Naive thymus-derived CD4-positive, alpha-beta T cell (primary cell): ENCODE results near the gene GAS7. TPM values are rescaled to one million over a fixed set of nuclear protein-coding genes. Genes with fewer than 3 reads are reported as not detected.
A peak's percentile ranks its signal among the peaks of the same experiment; 100 is the strongest.

Experiments
- ATAC-seq: fragments of 150-1000 bp; cut with Tn5 transposase; 2 replicates; pipeline ENCODE4 v1.10.0; 2021; ENCODE audit warnings: mild to moderate bottlenecking, moderate library complexity
- CTCF ChIA-PET: fragments of 350-600 bp; sonication (Branson Sonifier 250); formaldehyde crosslinking; loops from one replicate; lab custom pipeline; 2021; ENCODE audit warnings: antibody characterized with exemption; lab: Charles Lee
- POLR2A ChIA-PET: fragments of 350-600 bp; sonication (Branson Sonifier 250); formaldehyde crosslinking; loops from one replicate; lab custom pipeline; 2021; ENCODE audit warnings: antibody characterized with exemption, inconsistent platforms; lab: Charles Lee
- DNase-seq, 9 donors: peaks; one replicate each; pipeline versions ENCODE4 v3.0.0 to v3.0.0-alpha.2; 2020 to 2022; ENCODE audit warnings: mixed read lengths in 1 of 9
- H3K27ac ChIP-seq: one replicate; pipeline ENCODE4 v1.7.0; 2013; ENCODE audit warnings: mild to moderate bottlenecking, low read depth, low read length, moderate library complexity
- H3K27me3 ChIP-seq, 2 donors: one replicate each; pipeline ENCODE4 v1.7.0; 2013; ENCODE audit warnings: low read length in 2 of 2, mild to moderate bottlenecking in 2 of 2, moderate library complexity in 2 of 2; ENCODE audit not compliant: control insufficient read depth in 2 of 2, insufficient read depth in 2 of 2
- H3K36me3 ChIP-seq, 3 experiments: 1 replicate in 2 of 3; 2 replicates in 1 of 3; pipeline ENCODE4 v1.7.0; 2013; ENCODE audit warnings: low read length in 3 of 3, mild to moderate bottlenecking in 3 of 3, moderate library complexity in 1 of 3; ENCODE audit not compliant: insufficient read depth in 3 of 3, control insufficient read depth in 2 of 3
- H3K4me1 ChIP-seq, 2 donors: one replicate each; pipeline ENCODE4 v1.7.0; 2013; ENCODE audit warnings: low read length in 2 of 2, mild to moderate bottlenecking in 2 of 2, moderate library complexity in 1 of 2; ENCODE audit not compliant: control insufficient read depth in 2 of 2, insufficient read depth in 2 of 2
- H3K4me3 ChIP-seq: 2 replicates; pipeline ENCODE4 v1.7.0; 2013; ENCODE audit warnings: mild to moderate bottlenecking, low read length
- H3K9me3 ChIP-seq, 3 experiments: 1 replicate in 2 of 3; 2 replicates in 1 of 3; pipeline ENCODE4 v1.7.0; 2013; ENCODE audit warnings: low read length in 3 of 3; ENCODE audit not compliant: control insufficient read depth in 2 of 3
- H3K27ac Mint-ChIP-seq, 9 donors: one replicate each; pipeline ENCODE4 v1.8.0; 2020 to 2022; ENCODE audit warnings: mixed read lengths in 9 of 9, mild to moderate bottlenecking in 8 of 9, moderate library complexity in 5 of 9, inconsistent platforms in 2 of 9
- H3K27me3 Mint-ChIP-seq, 5 donors: one replicate each; pipeline ENCODE4 v1.8.0; 2021 to 2022; ENCODE audit warnings: mixed read lengths in 5 of 5, mild to moderate bottlenecking in 1 of 5
- H3K36me3 Mint-ChIP-seq, 5 donors: one replicate each; pipeline ENCODE4 v1.8.0; 2020 to 2022; ENCODE audit warnings: mixed read lengths in 5 of 5, mild to moderate bottlenecking in 3 of 5, inconsistent platforms in 1 of 5
- H3K4me1 Mint-ChIP-seq, 7 donors: one replicate each; pipeline ENCODE4 v1.8.0; 2020 to 2022; ENCODE audit warnings: mixed read lengths in 7 of 7, mild to moderate bottlenecking in 3 of 7, inconsistent platforms in 1 of 7
- H3K4me3 Mint-ChIP-seq, 10 donors: one replicate each; pipeline ENCODE4 v1.8.0; 2020 to 2022; ENCODE audit warnings: mild to moderate bottlenecking in 10 of 10, mixed read lengths in 10 of 10, moderate library complexity in 6 of 10, inconsistent platforms in 2 of 10
- H3K9me3 Mint-ChIP-seq, 11 donors: one replicate each; pipeline ENCODE4 v1.8.0; 2020 to 2022; ENCODE audit warnings: mixed read lengths in 11 of 11, mild to moderate bottlenecking in 4 of 11, inconsistent platforms in 1 of 11, moderate library complexity in 1 of 11
- intact Hi-C, 2 donors: fragments of 100-400 bp; cut with micrococcal nuclease; formaldehyde crosslinking; loops; one replicate each; pipeline ENCODE4 v1.15.1; 2023
- polyA plus RNA-seq, 2 donors: library from polyadenylated mRNA; unstranded; fragments of 300-500 nt; fragmentation: Illumina TruSeq; gene quantifications; one replicate each; pipeline ENCODE4 v1.2.3, GENCODE V29; 2021
- total RNA-seq, 6 experiments: library from RNA in 5 of 6; stranded (reverse) in 5 of 6; gene quantifications; 1 replicate in 5 of 6; 2 replicates in 1 of 6; pipeline ENCODE4 v1.2.3 and lab custom pipeline; 2021 to 2026

Gene GAS7
- total and polyA plus RNA-seq, 7 experiments from 2014 or later: 0.09 to 54.3 (median 3.3) TPM

DNA sequence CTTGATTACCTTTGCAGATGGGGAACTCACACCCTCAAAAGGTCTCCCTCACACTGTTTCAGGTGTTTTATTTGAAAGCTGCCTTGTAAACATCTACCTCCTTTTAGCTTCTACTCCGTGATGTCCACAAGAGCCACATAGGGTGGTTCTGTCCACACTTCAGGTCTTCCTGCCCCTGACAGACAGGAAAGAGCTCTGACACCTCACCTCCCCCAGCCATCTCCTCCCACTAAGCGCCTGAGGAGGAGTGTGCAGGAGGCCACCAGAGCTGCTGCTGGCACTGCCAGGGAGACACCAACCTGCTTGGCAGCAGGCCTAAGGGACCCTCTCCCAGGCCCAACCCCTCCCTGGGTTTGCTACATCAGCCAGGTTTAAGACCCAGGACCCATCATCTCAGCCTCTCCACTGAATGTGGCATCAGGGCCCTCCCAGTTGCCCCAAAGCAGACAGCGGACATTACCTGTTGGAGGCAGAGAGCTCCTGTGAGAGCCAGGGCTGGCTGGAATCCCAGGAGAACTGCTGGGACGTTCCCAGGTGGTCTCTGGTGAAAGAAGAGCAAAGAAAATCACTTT lies 217.0 kb downstream of the GAS7 start:
- ATAC-seq: no peak
- POLR2A ChIA-PET: no interaction called here
- Mint-ChIP-seq H3K4me3 (no peak overlapping the region), H3K27ac (no peak overlapping the region), H3K4me1 (peaks cover 0 to 9% (median 0%) of the 10 kb centered on the region in 7 donors), H3K36me3 (no peaks in the 10 kb centered on the region), H3K9me3 (peaks cover 0 to 1% (median 0%) of the 10 kb centered on the region in 11 donors), H3K27me3 (no peaks in the 10 kb centered on the region)
- Histone ChIP-seq H3K27me3 (no peaks in the 10 kb centered on the region), H3K4me3 (no peak overlapping the region), H3K9me3 (no peaks in the 10 kb centered on the region), H3K4me1 (no peaks in the 10 kb centered on the region), H3K27ac (no peak overlapping the region), H3K36me3 (no peaks in the 10 kb centered on the region)
- DNase-seq: no peak
- CTCF ChIA-PET: no interaction called here
- intact Hi-C loops: no loop called here

DNA sequence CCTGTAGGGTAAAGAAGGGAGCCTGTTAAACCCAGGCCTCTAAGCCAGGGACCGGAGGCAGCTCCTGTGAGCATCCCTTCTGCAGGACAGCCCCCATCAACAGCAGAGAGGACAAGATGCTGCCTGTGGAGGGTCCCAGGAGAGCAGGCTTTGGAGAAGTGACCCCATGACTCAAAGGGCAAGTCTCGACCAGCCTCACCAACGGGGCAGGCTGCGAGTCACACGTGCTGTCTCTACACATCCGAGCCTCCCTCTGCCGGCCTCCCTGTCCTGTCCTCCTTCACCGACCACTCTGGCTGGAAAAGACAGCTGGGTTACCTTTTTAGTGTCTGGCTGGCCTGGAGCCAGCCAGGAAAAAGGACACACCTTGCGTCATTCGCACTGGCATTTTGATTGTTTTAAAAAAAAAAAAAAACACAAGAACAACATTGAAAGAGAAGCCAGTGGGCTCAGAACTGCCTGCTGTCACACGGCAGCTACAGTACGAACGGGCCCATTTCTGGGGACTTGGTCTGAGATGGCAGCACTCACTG lies 218.9 kb downstream of the GAS7 start:
- Mint-ChIP-seq H3K27ac (no peak overlapping the region), H3K9me3 (peaks cover 0 to 1% (median 0%) of the 10 kb centered on the region in 11 donors), H3K27me3 (no peaks in the 10 kb centered on the region), H3K4me1 (peaks cover 0 to 2% (median 0%) of the 10 kb centered on the region in 7 donors), H3K4me3 (no peak overlapping the region), H3K36me3 (no peaks in the 10 kb centered on the region)
- no peak overlapping the region for H3K27ac ChIP-seq
- no peaks in the 10 kb centered on the region for H3K4me1 ChIP-seq
- no peaks in the 10 kb centered on the region for H3K9me3 ChIP-seq
- H3K27me3 ChIP-seq: no peaks in the 10 kb centered on the region
- ChIA-PET POLR2A (no interaction called here), CTCF (no interaction called here)
- H3K36me3 ChIP-seq: no peaks in the 10 kb centered on the region
- no peak for ATAC-seq
- intact Hi-C loops: no loop called here
- H3K4me3 ChIP-seq: no peak overlapping the region
- DNase-seq: no peak

DNA sequence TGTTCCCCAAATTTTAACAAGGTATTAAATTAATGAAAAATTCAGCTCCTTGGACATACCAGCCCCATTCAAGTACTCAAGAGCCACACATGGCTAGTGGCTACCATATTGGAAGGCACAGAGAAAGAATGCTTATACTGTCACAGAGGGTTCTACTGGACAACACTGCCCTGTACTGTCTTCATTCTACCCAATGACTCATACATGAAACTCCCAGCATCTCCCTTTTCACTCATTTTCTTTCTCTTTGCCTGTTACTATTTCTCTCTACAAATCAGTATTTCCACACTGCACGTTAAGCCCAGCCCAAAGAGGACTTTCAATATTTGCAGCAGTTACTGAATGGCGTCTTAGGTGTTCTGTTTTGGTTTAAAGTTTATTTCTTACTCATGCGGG lies 221.2 kb downstream of the GAS7 start:
- Histone ChIP-seq H3K36me3 (no peaks in the 10 kb centered on the region), H3K27ac (no peak overlapping the region), H3K4me1 (no peaks in the 10 kb centered on the region), H3K4me3 (no peak overlapping the region), H3K27me3 (no peaks in the 10 kb centered on the region), H3K9me3 (no peaks in the 10 kb centered on the region)
- ATAC-seq: peak; percentile 44
- H3K4me3 Mint-ChIP-seq: no peak overlapping the region
- H3K9me3 Mint-ChIP-seq: peaks cover 0 to 1% (median 0%) of the 10 kb centered on the region in 11 donors
- H3K4me1 Mint-ChIP-seq: peaks cover 0 to 4% (median 0%) of the 10 kb centered on the region in 7 donors
- POLR2A ChIA-PET: interaction anchor here (0.6 kb wide), 1 partner anchor 33 kb away, joined by 3 read pairs; no protein-coding TSS in a partner anchor
- intact Hi-C loops: no loop called here
- no peak for DNase-seq
- H3K27me3 Mint-ChIP-seq: peaks cover 0 to 6% (median 0%) of the 10 kb centered on the region in 5 donors
- H3K36me3 Mint-ChIP-seq: no peaks in the 10 kb centered on the region
- H3K27ac Mint-ChIP-seq: no peak overlapping the region
- CTCF ChIA-PET: no interaction called here

DNA sequence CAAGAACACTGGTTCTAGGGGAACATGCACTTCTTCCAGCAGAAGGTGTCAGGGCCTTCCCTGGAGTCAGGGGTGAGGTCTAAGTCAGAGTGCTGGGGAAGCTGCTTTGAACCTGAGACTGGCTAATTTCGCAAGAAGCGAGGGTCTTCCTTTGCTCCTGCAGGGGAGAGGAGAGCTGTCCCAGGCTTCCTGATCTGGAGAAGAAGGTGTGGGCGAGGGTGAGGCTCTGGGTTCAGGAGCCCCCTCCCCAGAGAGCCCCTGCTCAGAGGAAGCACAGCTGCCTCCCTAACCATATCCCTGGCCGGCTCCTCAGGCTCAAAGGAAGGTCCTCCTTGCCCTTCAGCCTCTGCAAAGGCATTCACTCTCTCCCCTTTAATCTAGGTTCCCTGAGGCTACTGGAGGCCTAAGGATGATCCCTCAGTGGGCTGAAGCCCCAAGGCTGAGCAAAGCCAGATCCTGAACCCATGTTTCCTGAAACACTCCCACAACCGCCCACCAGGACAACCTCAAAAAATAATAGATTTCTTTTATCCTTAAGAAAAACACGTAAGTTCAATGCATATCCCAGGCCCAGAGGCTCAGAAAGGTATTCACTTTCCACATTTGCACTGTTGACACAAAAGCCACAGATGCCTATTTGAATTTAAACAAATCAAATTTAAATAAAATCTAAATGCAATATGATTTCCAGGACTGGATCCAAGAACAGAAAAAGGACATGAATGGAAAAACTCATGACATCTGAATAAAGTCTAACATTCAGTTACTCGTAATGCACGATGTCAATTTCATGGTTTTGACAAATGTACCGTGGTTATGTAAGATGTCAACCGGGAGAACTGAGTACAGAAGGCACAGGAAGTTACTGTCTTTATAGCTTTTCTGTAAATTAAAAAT lies 221.9 kb downstream of the GAS7 start:
- DNase-seq: no peak
- Histone ChIP-seq H3K4me3 (no peak overlapping the region), H3K27ac (no peak overlapping the region), H3K4me1 (no peaks in the 10 kb centered on the region), H3K27me3 (no peaks in the 10 kb centered on the region), H3K9me3 (no peaks in the 10 kb centered on the region), H3K36me3 (no peaks in the 10 kb centered on the region)
- H3K4me3 Mint-ChIP-seq: no peak overlapping the region
- ChIA-PET POLR2A (no interaction called here), CTCF (no interaction called here)
- peaks cover 0 to 1% (median 0%) of the 10 kb centered on the region in 11 donors for H3K9me3 Mint-ChIP-seq
- H3K4me1 Mint-ChIP-seq: peaks cover 0 to 4% (median 0%) of the 10 kb centered on the region in 7 donors
- intact Hi-C loops: no loop called here
- no peak overlapping the region for H3K27ac Mint-ChIP-seq
- ATAC-seq: no peak
- no peaks in the 10 kb centered on the region for H3K36me3 Mint-ChIP-seq
- H3K27me3 Mint-ChIP-seq: peaks cover 0 to 6% (median 0%) of the 10 kb centered on the region in 5 donors

DNA sequence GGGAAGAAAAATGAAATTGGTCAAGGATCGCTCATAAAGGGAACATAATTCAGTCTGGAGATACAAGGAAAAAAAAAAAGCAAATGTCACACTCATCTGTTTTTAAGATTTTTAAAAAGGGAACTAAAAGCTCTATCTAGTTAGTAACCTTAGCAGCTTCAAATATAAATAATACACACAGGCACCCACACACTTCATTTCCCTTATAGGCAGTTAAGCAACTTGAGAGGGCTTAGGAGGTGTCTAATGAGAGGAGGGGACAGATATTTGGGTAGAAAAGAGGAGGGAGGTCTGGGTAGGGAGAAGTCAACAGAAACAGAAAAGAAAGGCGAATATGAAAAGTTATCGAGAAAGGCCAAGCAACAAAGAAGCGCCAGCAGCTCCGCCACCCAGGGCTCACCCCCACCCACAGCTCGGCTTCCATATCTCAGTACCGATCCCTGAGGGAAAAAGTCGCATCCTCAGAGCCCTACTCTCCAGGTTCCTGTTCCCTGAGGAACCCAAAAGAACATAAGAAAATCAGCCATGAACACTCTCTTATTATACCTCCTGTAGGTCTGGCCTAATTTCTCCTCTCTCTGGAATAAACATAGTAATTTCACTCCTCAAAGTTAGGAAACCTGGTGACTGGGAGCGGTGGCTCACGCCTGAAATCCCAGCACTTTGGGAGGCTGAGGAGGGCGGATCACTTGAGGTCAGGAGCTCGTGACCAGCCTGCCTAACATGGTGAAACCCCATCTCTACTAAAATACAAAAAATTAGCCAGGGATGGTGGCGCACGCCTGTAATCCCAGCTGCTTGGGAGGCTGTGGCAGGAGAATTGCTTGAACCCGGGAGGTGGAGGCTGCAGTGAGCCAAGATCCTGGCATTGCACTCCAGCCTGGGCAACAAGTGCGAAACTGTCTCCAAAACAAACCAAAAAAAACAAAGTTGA lies 223.7 kb downstream of the GAS7 start:
- no peaks in the 10 kb centered on the region for H3K27me3 ChIP-seq
- intact Hi-C loops: no loop called here
- Mint-ChIP-seq H3K4me1 (peaks cover 0 to 4% (median 0%) of the 10 kb centered on the region in 7 donors), H3K27ac (no peak overlapping the region), H3K9me3 (peaks cover 0 to 1% (median 0%) of the 10 kb centered on the region in 11 donors), H3K36me3 (no peaks in the 10 kb centered on the region), H3K27me3 (peaks cover 0 to 6% (median 0%) of the 10 kb centered on the region in 5 donors), H3K4me3 (no peak overlapping the region)
- ChIA-PET POLR2A (no interaction called here), CTCF (no interaction called here)
- no peak overlapping the region for H3K4me3 ChIP-seq
- no peaks in the 10 kb centered on the region for H3K36me3 ChIP-seq
- DNase-seq: no peak
- no peaks in the 10 kb centered on the region for H3K9me3 ChIP-seq
- H3K4me1 ChIP-seq: no peaks in the 10 kb centered on the region
- no peak overlapping the region for H3K27ac ChIP-seq
- peak; percentile 69 for ATAC-seq

- ChIA-PET POLR2A (no interaction called here), CTCF (no interaction called here)
- ATAC-seq (no peak), DNase-seq (no peak)
- Histone ChIP-seq H3K27me3 (no peaks in the 10 kb centered on the region), H3K9me3 (no peaks in the 10 kb centered on the region), H3K36me3 (no peaks in the 10 kb centered on the region), H3K4me3 (no peak overlapping the region), H3K4me1 (no peaks in the 10 kb centered on the region), H3K27ac (no peak overlapping the region)
- Mint-ChIP-seq H3K4me3 (no peak overlapping the region), H3K36me3 (no peaks in the 10 kb centered on the region), H3K4me1 (peaks cover 0 to 4% (median 0%) of the 10 kb centered on the region in 7 donors), H3K27me3 (peaks cover 0 to 6% (median 0%) of the 10 kb centered on the region in 5 donors), H3K9me3 (peaks cover 0 to 2% (median 0%) of the 10 kb centered on the region in 11 donors), H3K27ac (no peak overlapping the region)
- intact Hi-C loops: no loop called here
Measured at GRCh38 chr17:9973669-9974447, 224.5 kb downstream of the GAS7 start.
